Lower lobe of right lung (tissue), 2 donors: ENCODE results near the gene PARS2. TPM values are rescaled to one million over a fixed set of nuclear protein-coding genes. Genes with fewer than 3 reads are reported as not detected.
A peak's percentile ranks its signal among the peaks of the same experiment; 100 is the strongest.

Experiments used
- ATAC-seq, 2 donors: fragments of 200-7000 bp; cut with Tn5 transposase; one replicate each; pipeline ENCODE4 v1.9.1; 2020 to 2022; ENCODE audit warnings: mild to moderate bottlenecking in 2 of 2, moderate library complexity in 2 of 2
- DNase-seq: peaks from one replicate; pipeline ENCODE4 v3.0.0-alpha.2; 2020
- H3K27ac ChIP-seq: fragments of 200-600 bp; one replicate; pipeline ENCODE4 v1.8.0; 2022
- H3K27me3 ChIP-seq: fragments of 200-600 bp; one replicate; pipeline ENCODE4 v1.8.0; 2022; ENCODE audit warnings: low read depth
- H3K36me3 ChIP-seq: fragments of 200-600 bp; one replicate; pipeline ENCODE4 v1.8.0; 2022; ENCODE audit warnings: mild to moderate bottlenecking
- H3K4me1 ChIP-seq: fragments of 200-600 bp; one replicate; pipeline ENCODE4 v1.8.0; 2022
- H3K4me3 ChIP-seq: fragments of 200-600 bp; one replicate; pipeline ENCODE4 v1.8.0; 2022; ENCODE audit warnings: mild to moderate bottlenecking
- H3K9me3 ChIP-seq: fragments of 200-600 bp; one replicate; pipeline ENCODE4 v1.8.0; 2022
- CTCF ChIP-seq: fragments of 200-600 bp; IDR thresholded peaks from one replicate; pipeline ENCODE4 v1.8.0; 2022; ENCODE audit warnings: antibody characterized with exemption, mild to moderate bottlenecking
- intact Hi-C: fragments of 100-400 bp; cut with DNase I; formaldehyde crosslinking; loops from one replicate; pipeline ENCODE4 v1.11.0; 2022
- total RNA-seq: library from RNA; stranded (reverse); fragmentation: NEBNext Ultra II Directional; extraction: Animal tissue kit (Norgen Biotek cat#: 25700); gene quantifications from one replicate; pipeline ENCODE4 v1.2.1, GENCODE V29; 2021
- donor health status: DM: no; HTN: yes; CAD: no; lungs with severe emphysema.

The PARS2 gene
- total RNA-seq, 1 donor from 2014 or later = 3.3 TPM

GRCh38 chr1:54811739-54812655 lies 47.7 kb upstream of the PARS2 start:
- Histone ChIP-seq H3K27ac (no peak overlapping the region), H3K4me3 (no peak overlapping the region), H3K9me3 (no peaks in the 10 kb centered on the region), H3K27me3 (peaks cover 4% of the 10 kb centered on the region), H3K36me3 (no peaks in the 10 kb centered on the region), H3K4me1 (no peaks in the 10 kb centered on the region)
- DNase-seq (peak; percentile 21), ATAC-seq (no peak)
- intact Hi-C loops = no loop called here
- no peak for TF ChIP-seq CTCF

GRCh38 chr1:54811066-54811465 lies 46.7 kb upstream of the PARS2 start:
- peak; percentile 5 for DNase-seq
- intact Hi-C loops = no loop called here
- H3K4me3 ChIP-seq = no peak overlapping the region
- no peak overlapping the region for H3K27ac ChIP-seq
- ATAC-seq = no peak
- H3K4me1 ChIP-seq = no peaks in the 10 kb centered on the region
- H3K9me3 ChIP-seq = no peaks in the 10 kb centered on the region
- no peak for TF ChIP-seq CTCF
- no peaks in the 10 kb centered on the region for H3K36me3 ChIP-seq
- H3K27me3 ChIP-seq = peaks cover 4% of the 10 kb centered on the region

- no peak overlapping the region for H3K27ac ChIP-seq
- no peaks in the 10 kb centered on the region for H3K9me3 ChIP-seq
- H3K27me3 ChIP-seq = peaks cover 4% of the 10 kb centered on the region
- no peaks in the 10 kb centered on the region for H3K4me1 ChIP-seq
- H3K4me3 ChIP-seq = no peak overlapping the region
- intact Hi-C loops = no loop called here
- ATAC-seq (peak; percentile 81 to 92), DNase-seq (peak; percentile 65)
- peak; percentile 79 for TF ChIP-seq CTCF
- no peaks in the 10 kb centered on the region for H3K36me3 ChIP-seq
Observed at GRCh38 chr1:54810153-54810942, 46.0 kb upstream of the PARS2 start.

GRCh38 chr1:54809496-54810074 lies 45.3 kb upstream of the PARS2 start:
- Histone ChIP-seq H3K36me3 (no peaks in the 10 kb centered on the region), H3K9me3 (no peaks in the 10 kb centered on the region), H3K4me1 (no peaks in the 10 kb centered on the region), H3K27ac (no peak overlapping the region), H3K4me3 (no peak overlapping the region), H3K27me3 (peaks cover 4% of the 10 kb centered on the region)
- ATAC-seq = no peak
- TF ChIP-seq CTCF = no peak
- intact Hi-C loops = no loop called here
- DNase-seq = no peak

GRCh38 chr1:54808443-54809207 lies 44.3 kb upstream of the PARS2 start:
- Histone ChIP-seq H3K27me3 (no peaks in the 10 kb centered on the region), H3K9me3 (no peaks in the 10 kb centered on the region), H3K27ac (no peak overlapping the region), H3K36me3 (no peaks in the 10 kb centered on the region), H3K4me3 (no peak overlapping the region), H3K4me1 (no peaks in the 10 kb centered on the region)
- ATAC-seq (no peak), DNase-seq (no peak)
- intact Hi-C loops = no loop called here
- TF ChIP-seq CTCF = no peak
